GM19328 (cell line): ENCODE results near the gene CAPN5.

Source experiments
- ATAC-seq: cut with Tn5 transposase; IDR thresholded peaks from one replicate; pipeline ENCODE4 v1.9.1; 2021; ENCODE audit warnings: mild to moderate bottlenecking, moderate library complexity; ENCODE audit not compliant: unreplicated experiment

The CAPN5 gene

DNA sequence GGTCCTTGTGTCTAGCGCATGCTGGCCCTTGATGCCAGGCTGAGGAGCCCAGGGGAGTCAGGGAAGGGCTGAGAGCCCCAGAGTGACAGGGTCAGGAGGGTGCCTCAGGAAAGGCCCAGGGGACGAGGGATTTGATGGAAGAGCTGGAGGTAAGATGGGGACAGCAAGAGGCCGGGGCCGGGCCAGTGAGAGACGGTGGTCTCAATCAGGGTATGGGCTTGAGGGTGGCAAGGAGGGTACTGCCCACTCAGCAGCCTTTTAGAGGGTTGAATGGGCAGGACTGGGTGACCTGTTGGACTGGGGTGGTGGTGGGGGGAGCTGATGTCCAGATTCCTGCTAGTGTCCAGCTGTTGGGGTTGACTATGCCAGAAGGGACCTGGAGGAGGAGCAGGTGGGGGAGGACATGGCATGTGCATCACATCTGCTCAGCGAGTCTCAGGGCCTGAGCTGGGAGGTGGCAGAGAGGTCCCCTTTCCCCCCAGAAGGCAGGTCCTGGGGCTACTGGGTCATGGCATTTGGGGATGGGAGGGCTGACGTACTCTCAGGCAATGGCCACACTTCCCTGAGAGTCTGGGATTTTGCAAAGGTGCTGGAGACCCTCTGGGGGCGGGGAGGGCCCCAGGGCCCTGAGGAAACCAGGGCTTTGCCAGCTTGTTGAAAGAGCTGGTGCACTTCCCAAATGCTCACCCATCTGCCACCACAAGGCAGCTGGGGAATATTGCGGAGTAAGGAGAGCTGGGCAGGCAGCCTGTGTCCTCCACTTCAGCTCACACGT is 79.7 kb downstream of the CAPN5 start:
- no peak for ATAC-seq

DNA sequence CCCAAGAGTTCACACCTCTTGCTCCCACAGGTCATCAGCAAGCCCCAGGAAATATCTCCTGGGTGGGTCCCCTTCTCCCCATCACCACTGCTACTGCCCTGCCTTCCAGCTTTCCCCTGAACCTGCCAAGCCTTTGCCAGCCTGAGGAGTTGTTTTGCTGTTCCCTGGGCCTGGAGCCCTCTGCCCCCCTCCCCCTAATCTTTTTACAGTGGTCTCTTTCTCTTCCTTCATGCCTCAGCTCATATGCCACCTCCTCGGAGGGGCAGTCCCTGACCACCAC is 80.2 kb downstream of the CAPN5 start:
- no peak for ATAC-seq

DNA sequence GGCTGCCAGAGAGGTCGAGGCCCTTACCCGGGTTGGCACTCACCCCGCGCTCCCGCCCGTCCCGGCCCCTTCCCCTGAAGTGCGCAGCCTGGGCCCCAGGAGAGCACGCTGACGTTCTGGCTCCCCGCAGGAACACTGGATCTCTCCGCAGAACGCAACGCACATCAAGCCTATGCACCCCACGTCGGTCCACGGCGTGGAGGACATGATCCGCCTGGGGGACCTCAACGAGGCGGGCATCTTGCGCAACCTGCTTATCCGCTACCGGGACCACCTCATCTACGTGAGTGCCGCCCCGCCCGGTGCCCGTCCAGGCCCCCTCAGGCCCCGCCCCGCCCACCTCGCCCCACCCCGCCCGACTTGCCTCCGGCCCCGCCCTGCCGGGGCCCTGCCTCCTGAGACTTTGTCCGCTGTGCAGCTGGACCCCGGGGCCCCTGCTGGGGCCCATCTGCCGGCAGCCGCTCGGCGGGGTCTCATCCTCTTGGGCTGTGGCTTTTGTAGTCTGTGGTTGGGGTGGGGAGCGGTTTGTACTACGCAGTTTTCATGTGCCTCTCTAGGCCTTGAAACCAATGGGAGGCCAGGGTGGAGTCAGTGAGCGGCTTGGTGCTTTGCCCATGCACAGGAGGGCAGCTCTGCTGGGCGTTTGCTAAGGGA is 81.0 kb downstream of the CAPN5 start:
- ATAC-seq, result no peak

DNA sequence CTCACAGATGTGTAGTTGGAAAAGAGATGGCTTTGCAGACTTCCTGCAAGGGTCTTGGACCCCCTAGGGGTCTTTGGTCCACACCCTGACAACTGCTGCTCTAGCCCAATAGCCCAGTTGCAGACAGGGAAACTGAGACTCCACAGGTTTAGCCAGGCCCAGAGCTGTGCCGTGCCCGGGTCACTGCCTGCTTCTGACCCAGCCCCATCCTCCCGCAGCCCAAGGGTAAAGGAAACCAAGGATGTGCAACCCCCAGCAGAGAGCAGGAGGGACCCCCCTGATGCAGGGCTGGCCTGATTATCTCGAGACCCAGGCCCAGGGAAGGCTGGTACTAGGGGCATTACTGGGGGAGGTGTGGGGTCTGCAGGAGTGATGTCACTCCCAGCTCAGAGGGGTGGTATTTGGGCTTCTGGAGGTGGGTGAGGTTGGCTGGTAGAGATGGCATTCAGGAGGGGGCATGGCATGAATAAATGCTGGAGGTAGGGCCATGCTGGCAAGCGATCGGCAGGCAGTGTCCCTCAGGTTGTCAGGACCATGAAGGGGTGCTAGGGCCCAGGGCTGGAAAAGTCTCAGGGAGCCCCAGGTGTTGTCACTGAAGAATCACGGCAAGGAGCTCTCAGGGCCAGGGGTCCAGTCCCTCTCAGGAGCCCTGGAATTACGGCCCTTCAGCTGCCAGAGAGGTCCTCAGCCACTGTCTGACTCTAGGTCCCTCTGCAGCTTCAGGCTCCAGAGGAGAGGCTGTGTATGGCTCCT is 82.4 kb downstream of the CAPN5 start:
- ATAC-seq, result no peak

DNA sequence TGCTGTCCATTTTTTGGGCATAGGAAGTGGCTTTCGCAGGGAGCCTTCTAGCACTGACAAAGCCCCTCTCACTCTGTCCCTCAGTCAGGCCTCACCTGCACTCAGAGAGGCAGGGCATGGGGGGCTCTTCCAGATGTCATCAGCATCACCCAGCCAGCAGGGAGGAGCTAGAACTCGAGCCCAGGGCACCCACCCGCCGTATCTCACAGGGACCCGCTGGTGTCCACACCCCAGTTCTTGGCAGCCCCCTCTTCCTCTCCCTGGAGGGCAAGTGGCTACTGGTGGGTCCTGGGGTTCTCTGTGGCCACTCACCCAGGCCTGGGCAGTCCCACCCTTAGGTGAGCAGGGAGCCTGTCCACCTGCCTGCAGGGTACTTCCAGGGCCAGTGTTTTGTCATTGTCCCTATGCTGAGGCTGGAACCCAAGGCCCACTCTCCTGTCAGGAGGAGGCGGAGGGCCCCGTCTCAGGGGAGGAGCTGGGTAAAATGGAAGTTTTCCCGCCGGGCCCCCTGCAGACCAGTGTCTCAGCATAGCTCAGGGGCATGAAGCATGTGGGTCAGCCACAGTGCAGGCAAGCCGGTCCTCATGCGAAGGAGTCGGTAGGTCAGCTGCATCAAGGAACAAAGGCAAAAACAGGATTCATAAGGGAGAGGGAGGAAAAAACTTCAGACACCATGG is 83.1 kb downstream of the CAPN5 start:
- ATAC-seq, result no peak

DNA sequence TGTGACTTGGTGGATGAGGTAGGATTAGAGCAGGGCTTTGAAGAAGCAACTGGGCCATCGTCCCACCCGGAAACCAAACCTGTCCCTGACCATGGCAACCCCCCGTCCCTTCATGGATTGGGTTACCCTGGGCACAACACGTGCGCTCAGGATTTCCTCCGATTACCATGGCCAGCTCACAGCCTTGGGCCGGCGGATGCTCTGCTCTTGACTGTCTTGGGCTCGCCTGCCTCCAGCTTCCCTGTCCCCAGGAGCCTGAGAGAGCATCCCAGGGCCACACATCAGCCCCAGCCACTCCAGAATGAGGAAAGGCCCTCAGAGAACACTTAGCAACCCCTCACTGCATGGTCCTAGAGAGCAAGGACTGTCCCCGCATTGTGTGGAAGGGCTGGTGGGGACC is 84.1 kb downstream of the CAPN5 start:
- no peak for ATAC-seq

DNA sequence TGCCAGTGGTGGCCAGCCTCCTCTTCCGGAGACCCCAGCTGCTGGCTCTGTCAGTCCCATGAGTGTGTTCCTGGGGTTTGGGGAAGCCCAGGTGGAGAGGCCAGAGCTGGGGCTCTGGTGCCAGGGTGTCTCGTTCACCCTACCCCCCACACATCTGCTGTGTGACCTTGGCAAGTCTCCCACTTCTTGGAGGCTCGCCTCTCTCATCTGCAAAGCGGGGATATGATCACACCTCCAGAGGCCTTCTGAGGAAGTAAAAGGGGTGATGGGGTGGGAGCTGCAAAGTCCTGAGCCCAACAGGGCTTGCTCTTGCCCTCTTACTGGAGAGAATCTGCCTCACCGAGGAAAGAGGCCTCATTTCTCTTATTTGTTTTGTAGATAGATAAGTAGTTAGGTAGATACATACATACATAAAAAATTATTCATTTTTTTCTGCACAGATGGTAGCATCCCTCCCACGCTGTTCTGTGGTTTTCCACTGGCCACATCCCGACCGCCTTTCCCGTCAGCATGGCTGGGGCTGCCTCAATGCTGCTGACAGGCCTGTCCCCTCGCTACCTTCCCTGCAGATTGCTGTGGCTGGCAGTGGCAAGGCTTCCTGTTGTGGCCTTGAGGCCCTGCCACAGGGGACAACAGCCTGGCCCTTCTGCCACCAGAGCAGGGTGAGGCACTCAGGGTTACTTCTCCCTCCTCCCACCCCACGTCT is 85.2 kb downstream of the CAPN5 start:
- no peak for ATAC-seq

DNA sequence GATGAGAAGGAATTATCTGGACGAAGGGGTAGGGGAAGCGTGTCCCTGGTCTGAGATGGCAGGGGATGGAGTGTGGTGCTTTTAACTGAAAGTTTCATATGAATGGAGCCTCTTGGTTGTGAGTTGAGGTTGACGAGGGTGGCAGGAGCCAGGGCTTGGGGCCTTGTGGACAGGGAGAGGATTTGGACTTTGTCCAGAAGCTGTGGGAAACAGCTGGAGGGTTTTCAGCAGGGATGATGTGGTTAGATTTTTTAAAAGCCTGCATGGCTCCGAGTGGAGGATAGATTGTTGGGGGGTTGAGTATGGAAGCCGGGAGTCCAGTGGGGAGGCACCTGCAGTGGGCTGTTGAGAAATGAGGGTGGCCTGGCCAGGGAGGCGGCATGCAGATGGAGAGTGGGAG is 86.1 kb downstream of the CAPN5 start:
- no peak for ATAC-seq

DNA sequence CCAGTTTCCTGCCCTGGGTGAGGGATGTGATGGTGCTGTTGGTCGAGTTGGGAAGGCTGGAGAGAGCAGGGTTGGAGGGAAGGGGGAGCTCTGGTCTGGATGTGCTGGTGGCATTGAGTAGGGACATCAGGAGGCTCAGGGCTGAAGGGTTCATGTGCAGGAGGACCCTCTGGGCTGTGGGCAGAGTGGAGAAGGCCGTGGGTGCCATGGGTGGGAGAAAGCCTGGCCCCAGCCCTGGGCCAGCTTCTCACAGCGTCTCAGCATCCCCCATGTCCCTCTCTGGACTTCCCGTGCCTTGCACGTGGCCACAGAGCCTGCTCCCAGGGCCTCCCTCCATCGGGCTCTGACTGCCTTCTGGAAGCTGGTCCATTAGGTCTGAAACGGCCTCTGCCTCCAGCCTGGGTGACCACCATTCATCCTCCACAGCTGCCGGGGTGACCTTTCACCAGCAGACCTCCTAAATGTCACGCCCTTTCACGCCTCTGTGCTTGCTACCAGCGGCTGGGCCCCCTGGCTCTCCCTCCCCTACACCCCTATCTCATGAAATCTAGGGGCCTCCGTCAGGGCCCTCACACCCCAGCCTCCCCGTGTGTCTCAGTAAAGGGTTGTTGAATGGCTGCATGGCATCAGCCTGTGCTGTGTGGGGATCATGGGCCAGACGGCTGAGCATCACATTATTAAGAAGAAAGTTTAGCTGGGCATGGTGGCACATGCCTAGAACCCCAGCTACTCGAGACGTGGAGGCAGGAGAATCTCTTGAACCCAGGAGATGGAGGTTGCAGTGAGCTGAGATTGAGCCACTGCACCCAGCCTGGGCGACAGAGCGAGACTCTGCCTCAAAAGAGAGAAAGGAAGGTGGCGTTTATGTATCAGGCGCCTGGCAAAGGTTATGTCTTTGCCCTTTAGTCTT is 86.8 kb downstream of the CAPN5 start:
- ATAC-seq, result no peak

DNA sequence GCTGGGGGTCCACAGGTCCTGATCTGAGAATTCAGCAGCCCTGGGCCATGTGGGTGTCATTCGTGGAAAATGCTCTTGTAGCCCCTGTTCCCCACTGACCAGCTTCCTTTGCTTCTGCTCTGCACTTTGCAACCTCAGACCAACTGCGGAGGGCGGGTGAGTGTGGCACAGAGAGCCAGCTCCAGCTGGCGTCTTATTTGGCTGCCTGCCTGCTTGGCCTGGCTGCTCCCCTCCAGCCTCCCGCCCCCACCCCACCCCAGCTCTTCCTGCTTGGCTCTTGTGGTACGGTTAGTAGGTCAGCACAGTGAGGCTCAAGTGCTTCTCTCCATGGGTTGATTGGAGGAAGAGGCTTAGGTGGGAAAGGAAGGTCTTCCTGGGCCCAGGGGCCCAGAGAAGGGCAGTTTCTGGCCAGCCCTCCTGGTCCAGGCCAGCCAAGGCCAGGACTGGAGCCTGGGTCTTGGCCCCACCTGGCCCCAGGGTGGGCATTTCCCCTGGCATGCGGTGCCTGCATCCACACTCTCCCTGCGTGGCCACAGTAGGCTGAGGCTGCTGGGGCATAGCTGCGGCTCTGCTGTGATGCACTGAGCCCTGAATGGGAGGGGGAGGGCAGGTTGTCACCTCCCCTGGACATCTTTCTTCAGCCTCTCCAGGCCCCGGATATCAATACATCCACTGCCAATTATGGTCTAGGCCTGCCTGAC is 87.8 kb downstream of the CAPN5 start:
- ATAC-seq, result no peak

DNA sequence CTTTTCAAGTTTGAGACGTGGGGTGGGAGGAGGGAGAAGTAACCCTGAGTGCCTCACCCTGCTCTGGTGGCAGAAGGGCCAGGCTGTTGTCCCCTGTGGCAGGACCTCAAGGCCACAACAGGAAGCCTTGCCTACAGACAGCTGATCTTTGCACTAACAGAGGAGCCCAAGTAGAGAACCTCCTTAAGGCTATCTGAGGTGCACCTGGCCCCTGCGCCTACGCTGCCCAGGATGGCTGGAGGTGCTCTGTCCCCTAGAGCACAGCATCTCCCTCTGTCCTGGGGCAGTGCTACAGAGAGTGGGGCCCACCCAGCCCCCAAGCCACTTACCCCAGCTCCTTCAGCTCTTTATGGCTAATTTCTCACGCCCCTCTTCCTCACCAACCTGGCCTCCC is 88.3 kb downstream of the CAPN5 start:
- ATAC-seq, result no peak

DNA sequence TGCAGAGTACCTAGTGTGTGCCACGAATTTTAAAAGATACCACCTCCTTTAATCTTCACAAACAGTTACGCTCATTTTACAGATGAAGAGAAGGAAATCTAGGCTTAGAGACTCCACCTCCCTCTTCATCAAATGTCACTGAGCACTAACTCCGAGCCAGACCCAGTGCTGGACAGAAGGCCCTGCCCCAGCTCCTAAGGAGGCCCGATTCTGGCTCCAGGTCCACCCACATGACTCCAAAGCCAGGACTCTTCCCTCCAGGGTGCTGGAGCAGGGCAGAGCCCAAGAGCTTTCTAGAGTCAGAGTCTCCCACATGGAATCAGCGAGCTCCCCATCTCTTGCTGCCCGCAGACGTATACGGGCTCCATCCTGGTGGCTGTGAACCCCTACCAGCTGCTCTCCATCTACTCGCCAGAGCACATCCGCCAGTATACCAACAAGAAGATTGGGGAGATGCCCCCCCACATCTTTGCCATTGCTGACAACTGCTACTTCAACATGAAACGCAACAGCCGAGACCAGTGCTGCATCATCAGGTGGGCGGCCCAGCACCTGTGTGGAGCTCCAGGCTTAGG is 88.9 kb downstream of the CAPN5 start:
- ATAC-seq, result no peak

DNA sequence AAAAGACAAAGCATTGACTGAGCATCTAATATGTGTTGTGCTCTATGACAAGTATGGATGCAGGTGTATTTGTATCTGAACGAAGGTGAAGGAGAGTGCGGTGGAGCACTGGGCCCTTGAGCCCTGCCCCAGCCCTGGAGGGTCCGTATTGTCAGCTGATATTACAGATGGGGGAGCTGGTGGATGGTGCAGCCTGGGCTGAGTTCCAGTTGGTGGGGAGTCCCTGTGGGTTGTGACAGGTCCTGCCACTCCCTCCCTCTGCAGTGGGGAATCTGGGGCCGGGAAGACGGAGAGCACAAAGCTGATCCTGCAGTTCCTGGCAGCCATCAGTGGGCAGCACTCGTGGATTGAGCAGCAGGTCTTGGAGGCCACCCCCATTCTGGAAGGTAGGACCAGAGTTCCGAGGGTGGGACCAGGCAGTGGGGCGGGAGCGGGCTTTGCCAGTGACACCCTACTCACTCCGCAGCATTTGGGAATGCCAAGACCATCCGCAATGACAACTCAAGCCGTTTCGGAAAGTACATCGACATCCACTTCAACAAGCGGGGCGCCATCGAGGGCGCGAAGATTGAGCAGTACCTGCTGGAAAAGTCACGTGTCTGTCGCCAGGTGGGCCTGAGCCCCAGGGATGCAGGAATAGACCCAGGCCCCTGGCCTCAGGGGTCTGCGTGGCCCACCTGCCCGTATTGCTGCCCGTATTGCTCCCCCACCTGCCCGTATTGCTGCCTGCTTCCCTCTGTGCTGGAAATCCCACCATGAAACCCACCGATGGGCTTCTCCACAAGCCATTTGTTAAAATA is 89.8 kb downstream of the CAPN5 start:
- no peak for ATAC-seq

DNA sequence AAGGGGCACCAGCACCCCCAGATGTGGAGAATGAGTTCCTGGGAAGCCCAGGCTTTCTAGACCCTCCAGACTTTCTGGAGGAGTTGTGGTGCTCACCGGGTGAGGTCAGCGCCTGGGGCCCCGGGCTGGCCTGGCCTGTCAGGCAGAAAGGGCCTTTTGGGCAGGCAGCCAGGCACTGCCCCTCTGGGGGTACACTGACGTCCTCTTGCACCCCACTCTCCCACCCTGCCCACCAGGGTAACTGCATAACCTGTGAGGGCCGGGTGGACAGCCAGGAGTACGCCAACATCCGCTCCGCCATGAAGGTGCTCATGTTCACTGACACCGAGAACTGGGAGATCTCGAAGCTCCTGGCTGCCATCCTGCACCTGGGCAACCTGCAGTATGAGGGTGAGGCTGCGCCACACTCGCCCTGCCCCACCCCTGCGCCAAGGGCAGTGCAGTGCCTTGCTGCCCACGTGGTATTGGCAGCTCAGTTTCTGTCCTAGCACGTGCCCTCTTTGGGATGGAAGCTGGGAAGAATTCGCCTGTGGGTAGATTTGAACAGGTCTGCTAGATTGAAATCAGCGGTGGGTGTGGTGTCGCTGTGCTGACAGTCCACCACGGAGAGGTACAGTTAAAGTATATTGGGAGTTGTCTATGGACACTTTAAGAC is 91.4 kb downstream of the CAPN5 start:
- no peak for ATAC-seq

DNA sequence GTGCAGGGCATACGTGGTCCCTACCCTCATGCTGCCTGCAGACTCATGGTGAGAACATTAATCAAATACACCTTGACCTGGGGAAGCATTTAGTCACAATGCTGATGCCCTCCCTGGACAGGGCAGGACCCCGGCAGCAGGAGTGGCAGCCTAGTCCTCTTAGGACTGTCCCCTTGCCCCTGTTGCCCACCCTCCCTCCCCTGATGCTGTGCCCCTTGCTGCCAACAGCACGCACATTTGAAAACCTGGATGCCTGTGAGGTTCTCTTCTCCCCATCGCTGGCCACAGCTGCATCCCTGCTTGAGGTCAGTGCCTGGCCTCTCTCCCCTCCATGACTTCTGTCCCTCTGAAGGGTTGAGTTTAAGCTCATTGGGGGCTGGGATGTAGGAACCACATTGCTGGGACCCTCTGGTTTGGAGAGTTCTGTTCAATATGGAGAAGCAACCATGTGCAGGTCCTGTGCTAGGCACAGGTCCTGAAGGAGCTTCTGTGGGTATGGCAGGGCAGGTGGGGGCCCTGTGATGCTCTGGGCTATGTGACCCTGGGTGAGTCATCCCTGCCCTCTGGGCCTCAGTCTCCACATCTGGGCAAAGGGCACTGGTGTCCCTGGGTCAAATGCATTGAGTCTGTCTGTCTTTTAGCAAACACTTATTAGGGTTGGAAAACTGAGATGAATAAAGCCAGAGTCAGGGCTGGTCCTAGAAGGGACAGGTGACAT is 92.6 kb downstream of the CAPN5 start:
- ATAC-seq, result no peak

DNA sequence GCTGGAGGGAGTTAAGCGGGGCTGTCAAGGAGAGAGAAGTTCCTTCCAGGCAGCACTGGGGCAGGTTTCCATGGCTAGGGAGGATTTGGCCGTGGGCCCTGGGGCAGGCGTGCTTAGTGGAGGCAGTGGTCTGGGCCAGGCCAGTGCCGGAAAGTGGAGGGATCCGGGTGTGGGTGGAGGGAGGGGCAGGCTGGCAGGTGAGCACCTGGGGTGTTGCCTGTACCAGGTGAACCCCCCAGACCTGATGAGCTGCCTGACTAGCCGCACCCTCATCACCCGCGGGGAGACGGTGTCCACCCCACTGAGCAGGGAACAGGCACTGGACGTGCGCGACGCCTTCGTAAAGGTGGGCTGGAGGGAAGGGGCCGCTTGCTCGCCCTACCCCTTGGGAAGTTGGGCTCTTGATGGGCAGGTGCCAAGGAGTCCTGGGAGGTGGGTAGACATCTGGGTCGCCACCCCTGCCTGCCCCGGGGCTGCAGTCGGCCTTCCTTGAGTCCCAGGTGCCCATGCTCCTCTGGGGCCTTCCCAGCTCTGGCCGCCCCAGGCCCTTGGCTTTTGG is 93.2 kb downstream of the CAPN5 start:
- no peak for ATAC-seq

DNA sequence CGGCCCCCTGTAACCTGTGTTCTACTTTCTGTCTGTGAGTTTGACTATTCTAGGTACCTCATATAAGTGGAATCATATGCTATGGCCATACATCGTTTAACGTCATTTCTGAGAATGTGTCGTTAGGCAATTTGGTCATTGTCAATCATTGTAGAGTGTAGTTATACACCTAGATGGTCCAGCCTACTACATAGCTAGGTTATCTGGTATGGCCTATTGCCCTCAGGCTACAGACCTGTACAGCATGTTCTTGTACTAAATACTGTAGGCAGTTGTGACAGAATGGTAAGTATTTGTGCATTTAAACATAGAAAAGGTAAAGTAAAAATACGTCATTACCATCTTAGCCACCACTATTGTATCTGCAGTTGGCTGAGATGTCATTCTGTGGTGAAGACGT is 96.5 kb downstream of the CAPN5 start:
- no peak for ATAC-seq
